PC-9 (cell line): ENCODE data around the gene COL5A1. TPM values are rescaled to one million over a fixed set of nuclear protein-coding genes. Genes with fewer than 3 reads are reported as not detected.

Experiments used
- BruUV-seq: library from RNA; stranded (reverse); fragments of 400-500 nt; replicated peaks from 2 replicates; lab custom pipeline; 2021; lab: Mats Ljungman, UMichigan
- CTCF ChIA-PET: fragments of 300-600 bp; sonication (Branson Sonifier 250); formaldehyde crosslinking; loops from one replicate; lab custom pipeline; 2022; ENCODE audit warnings: antibody characterized with exemption; lab: Charles Lee
- POLR2A ChIA-PET: fragments of 300-600 bp; sonication (Branson Sonifier 250); formaldehyde crosslinking; loops from one replicate; lab custom pipeline; 2022; ENCODE audit warnings: antibody characterized with exemption; ENCODE audit not compliant: unreplicated experiment; lab: Charles Lee
- DNase-seq, 2 experiments: peaks; one replicate each; pipeline versions ENCODE4 v3.0.0 to v3.0.0-alpha.2; 2015 to 2022; ENCODE audit warnings: mixed read lengths in 1 of 2
- H2AFZ ChIP-seq: fragments of 200-600 bp; sonication (generic); 2 replicates; pipeline ENCODE4 v1.8.1; 2017; ENCODE audit warnings: antibody characterized with exemption
- H3F3A ChIP-seq: fragments of 200-600 bp; sonication (generic); 2 replicates; pipeline ENCODE4 v1.8.1; 2017; ENCODE audit warnings: antibody characterized with exemption, mild to moderate bottlenecking, low read depth; ENCODE audit not compliant: insufficient read depth
- H3K27ac ChIP-seq: fragments of 200-600 bp; sonication (generic); 2 replicates; pipeline ENCODE4 v1.6.1; 2016; ENCODE audit warnings: mixed run types
- H3K27me3 ChIP-seq: fragments of 200-600 bp; sonication (generic); 2 replicates; pipeline ENCODE4 v1.6.1; 2016; ENCODE audit warnings: low read depth, mixed run types; ENCODE audit not compliant: insufficient read depth
- H3K36me3 ChIP-seq: fragments of 200-600 bp; sonication (generic); 2 replicates; pipeline ENCODE4 v1.6.1; 2016; ENCODE audit warnings: low read depth, mixed run types
- H3K4me1 ChIP-seq: fragments of 200-600 bp; sonication (generic); replicated peaks from 2 replicates; pipeline ENCODE4 v1.6.1; 2016; ENCODE audit warnings: mixed run types; ENCODE audit not compliant: insufficient read depth
- H3K4me2 ChIP-seq: fragments of 200-600 bp; sonication (generic); 2 replicates; pipeline ENCODE4 v1.6.1; 2017; ENCODE audit warnings: mixed run types
- H3K4me3 ChIP-seq: fragments of 200-600 bp; sonication (generic); 2 replicates; pipeline ENCODE4 v1.6.1; 2016; ENCODE audit warnings: mixed run types
- H3K79me2 ChIP-seq: fragments of 200-600 bp; sonication (generic); 2 replicates; pipeline ENCODE4 v1.6.1; 2017; ENCODE audit warnings: low read depth, mixed run types
- H3K9me2 ChIP-seq: fragments of 200-600 bp; sonication (generic); 2 replicates; pipeline ENCODE4 v1.8.1; 2017; ENCODE audit warnings: mild to moderate bottlenecking; ENCODE audit not compliant: insufficient read depth
- H3K9me3 ChIP-seq: fragments of 200-600 bp; sonication (generic); 2 replicates; pipeline ENCODE4 v1.8.1; 2016; ENCODE audit warnings: low read depth; ENCODE audit not compliant: insufficient read depth
- H4K20me1 ChIP-seq: fragments of 200-600 bp; sonication (generic); 2 replicates; pipeline ENCODE4 v1.8.1; 2017; ENCODE audit not compliant: insufficient read depth
- EZH2 ChIP-seq: fragments of 200-600 bp; sonication (generic); IDR thresholded peaks from 2 replicates; pipeline ENCODE4 v1.8.0; 2017; ENCODE audit warnings: antibody characterized with exemption, low read depth
- intact Hi-C: fragments of 100-400 bp; cut with micrococcal nuclease; formaldehyde crosslinking; loops from one replicate; pipeline ENCODE4 v1.10.0; 2022; ENCODE audit not compliant: unreplicated experiment
- total RNA-seq: library from RNA; stranded (reverse); gene quantifications from 2 replicates; pipeline ENCODE4 v1.2.3, GENCODE V29; 2021
- TF ChIP-seq, protein P1 (sequence below): fragments of 200-600 bp; sonication (generic); conservative IDR thresholded peaks from 2 replicates; pipeline ENCODE4 v1.6.1; 2017; ENCODE audit warnings: mixed run types, antibody characterized with exemption, mild to moderate bottlenecking, moderate library complexity

Gene COL5A1
- total RNA-seq, 1 experiment from 2014 or later = 15.2 TPM

DNA sequence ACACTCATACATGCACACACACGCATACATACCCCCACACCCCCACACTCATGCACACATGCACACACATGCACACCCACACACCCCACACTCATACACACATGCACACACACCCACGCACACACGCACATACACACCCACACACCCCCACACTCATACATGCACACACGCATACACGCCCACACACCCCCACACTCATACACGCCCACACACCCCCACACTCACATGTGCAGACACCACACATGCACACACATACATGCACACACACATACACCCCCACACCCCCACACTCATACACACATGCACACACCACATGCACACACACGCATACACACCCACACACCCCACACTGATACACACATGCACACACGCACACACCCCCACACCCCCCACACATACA lies 118.3 kb downstream of the COL5A1 start:
- ChIA-PET POLR2A (no interaction called here), CTCF (no interaction called here)
- Histone ChIP-seq H3K36me3 (no peaks in the 10 kb centered on the region), H3K4me2 (no peak overlapping the region), H3K4me1 (no peaks in the 10 kb centered on the region), H3K27me3 (peaks cover 52% of the 10 kb centered on the region), H3K27ac (no peak overlapping the region), H3K9me3 (no peaks in the 10 kb centered on the region; the same call in 1 of the 2 replicates), H3K4me3 (no peak overlapping the region), H4K20me1 (no peaks in the 10 kb centered on the region), H3K79me2 (no peaks in the 10 kb centered on the region), H3F3A (peaks cover 17% of the 10 kb centered on the region), H2AFZ (no peak overlapping the region), H3K9me2 (no peaks in the 10 kb centered on the region)
- BruUV-seq = no TSS peak
- intact Hi-C loops = no loop called here
- DNase-seq = no peak
- no peak for TF ChIP-seq EZH2
- TF ChIP-seq, protein P1, sequence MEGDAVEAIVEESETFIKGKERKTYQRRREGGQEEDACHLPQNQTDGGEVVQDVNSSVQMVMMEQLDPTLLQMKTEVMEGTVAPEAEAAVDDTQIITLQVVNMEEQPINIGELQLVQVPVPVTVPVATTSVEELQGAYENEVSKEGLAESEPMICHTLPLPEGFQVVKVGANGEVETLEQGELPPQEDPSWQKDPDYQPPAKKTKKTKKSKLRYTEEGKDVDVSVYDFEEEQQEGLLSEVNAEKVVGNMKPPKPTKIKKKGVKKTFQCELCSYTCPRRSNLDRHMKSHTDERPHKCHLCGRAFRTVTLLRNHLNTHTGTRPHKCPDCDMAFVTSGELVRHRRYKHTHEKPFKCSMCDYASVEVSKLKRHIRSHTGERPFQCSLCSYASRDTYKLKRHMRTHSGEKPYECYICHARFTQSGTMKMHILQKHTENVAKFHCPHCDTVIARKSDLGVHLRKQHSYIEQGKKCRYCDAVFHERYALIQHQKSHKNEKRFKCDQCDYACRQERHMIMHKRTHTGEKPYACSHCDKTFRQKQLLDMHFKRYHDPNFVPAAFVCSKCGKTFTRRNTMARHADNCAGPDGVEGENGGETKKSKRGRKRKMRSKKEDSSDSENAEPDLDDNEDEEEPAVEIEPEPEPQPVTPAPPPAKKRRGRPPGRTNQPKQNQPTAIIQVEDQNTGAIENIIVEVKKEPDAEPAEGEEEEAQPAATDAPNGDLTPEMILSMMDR = no peak

DNA sequence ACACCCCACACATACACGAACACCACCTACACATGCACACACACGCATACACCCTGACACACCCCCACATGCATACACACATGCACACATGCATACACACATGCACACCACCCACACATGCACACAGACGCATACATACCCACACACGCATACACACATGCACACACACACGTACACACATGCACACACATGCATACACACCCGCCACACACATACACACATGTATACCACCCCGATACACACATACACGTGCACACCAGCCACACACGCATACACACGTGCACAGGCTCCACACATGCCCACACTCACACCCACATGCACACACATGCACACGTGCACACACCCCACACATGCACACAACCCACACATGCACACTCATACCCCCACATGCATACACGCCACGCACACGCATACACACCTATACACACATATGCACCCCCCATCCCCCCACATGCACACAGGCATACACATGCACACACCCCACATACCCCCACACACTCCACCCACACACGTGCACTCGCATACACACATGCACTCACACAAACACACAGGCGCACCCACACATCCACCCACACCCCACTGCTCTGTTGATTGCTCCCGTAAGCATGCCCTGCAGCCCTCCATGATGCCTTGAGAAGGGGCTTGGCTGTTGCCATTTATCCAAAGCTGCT lies 119.3 kb downstream of the COL5A1 start:
- no peaks in the 10 kb centered on the region for H3K79me2 ChIP-seq
- TF ChIP-seq EZH2 = no peak
- TF ChIP-seq, protein P1 = no peak
- H3K9me2 ChIP-seq = no peaks in the 10 kb centered on the region
- no peak overlapping the region for H3K27ac ChIP-seq
- no peak overlapping the region for H2AFZ ChIP-seq
- no peaks in the 10 kb centered on the region for H4K20me1 ChIP-seq
- no peak overlapping the region for H3K4me2 ChIP-seq
- no peaks in the 10 kb centered on the region for H3K36me3 ChIP-seq
- no peaks in the 10 kb centered on the region for H3K4me1 ChIP-seq
- CTCF ChIA-PET = no interaction called here
- intact Hi-C loops = no loop called here
- peaks cover 17% of the 10 kb centered on the region for H3F3A ChIP-seq
- no peak overlapping the region for H3K4me3 ChIP-seq
- no peaks in the 10 kb centered on the region; the same call in 1 of the 2 replicates for H3K9me3 ChIP-seq
- no peak for DNase-seq
- BruUV-seq = no TSS peak
- POLR2A ChIA-PET = no interaction called here
- peaks cover 52% of the 10 kb centered on the region for H3K27me3 ChIP-seq

DNA sequence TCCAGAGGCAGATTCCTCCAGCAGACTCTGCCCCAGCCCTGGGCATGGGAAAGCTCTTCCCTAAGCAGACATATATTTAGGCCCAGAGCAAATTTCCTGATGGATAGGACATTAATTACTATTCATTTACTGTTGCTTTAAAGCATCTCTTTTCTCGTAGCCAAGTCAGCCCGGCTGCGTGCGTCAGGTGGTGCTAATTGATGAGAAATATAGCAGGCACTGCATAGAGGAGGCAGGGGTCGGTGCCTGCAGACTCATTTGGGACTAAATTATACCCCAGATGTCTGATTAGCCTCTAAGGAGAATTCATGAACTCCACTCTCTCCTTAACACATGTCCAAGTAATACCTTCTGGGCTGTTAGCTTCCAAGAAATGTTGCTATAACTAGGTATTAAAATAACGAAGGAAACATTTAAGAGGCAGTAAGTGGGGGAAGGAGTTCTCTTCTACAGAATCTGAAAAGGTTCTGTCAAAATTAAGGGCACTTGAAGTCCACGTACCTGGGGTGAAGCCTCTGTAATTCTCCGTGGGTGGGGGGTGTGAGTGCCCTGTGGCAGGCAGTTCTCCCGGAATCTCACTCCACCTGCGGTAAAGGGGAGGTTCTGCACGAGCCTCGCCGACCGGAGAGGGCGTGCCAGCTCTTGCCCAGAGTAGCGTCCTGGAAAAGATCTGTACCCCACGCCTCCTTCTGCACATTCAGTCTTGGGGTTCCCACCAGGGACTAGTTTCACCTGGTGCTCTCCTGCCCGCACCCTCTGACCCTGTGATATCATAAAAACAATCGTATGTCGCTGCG lies 123.1 kb downstream of the COL5A1 start:
- ChIA-PET CTCF (no interaction called here), POLR2A (no interaction called here)
- TF ChIP-seq EZH2 = no peak
- TF ChIP-seq, protein P1 = no peak
- Histone ChIP-seq H3K27me3 (peaks cover 62% of the 10 kb centered on the region), H3K4me2 (no peak overlapping the region), H3K4me1 (no peaks in the 10 kb centered on the region), H3K36me3 (no peaks in the 10 kb centered on the region), H3K4me3 (no peak overlapping the region), H4K20me1 (no peaks in the 10 kb centered on the region), H2AFZ (no peak overlapping the region), H3K79me2 (no peaks in the 10 kb centered on the region), H3K9me3 (no peaks in the 10 kb centered on the region; the same call in 1 of the 2 replicates), H3F3A (peaks cover 10% of the 10 kb centered on the region), H3K9me2 (no peaks in the 10 kb centered on the region), H3K27ac (no peak overlapping the region)
- no peak for DNase-seq
- BruUV-seq = no TSS peak
- intact Hi-C loops = no loop called here
